ENCODE results near the gene CMTM8. TPM values are rescaled to one million over a fixed set of nuclear protein-coding genes. Genes with fewer than 3 reads are reported as not detected.
A peak's percentile ranks its signal among the peaks of the same experiment; 100 is the strongest.

CMTM8 gene
- total RNA-seq, 1 experiment from 2014 or later: 28.5 TPM

DNA sequence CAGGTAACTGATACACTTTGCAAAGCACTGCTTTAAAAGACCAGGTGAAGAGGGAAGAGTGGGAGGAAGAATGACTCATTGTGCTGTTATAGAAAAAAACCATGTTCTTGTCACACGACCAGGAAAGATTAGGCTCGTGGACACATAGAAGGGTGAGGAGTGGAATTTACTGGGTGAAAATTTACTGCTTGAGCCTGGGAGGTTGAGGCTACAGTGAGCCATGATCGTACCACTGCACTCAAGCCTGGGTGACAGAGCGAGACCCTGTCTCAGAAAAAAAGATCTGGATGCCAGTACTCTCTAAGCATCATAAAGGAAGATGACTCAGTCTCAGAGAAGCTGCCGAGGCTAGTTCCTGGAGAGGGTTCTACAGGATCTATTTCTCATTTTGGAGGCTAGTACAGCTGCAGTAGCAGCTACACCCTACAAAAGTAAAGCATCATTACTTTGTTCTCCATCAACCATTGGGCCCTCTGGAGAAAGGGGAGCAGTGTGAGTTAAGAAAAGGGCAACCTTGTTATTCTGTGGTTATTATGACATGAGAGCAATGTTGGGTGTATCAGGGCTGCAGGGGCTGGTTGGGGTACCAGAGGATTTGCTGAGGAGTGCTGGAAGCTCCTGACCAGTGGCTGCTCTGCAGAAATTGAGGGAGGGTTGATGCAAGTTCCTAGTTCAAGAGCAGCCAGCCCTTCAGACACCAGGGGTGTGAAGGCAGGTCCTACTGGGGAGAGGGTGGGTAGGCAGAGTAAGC is 75.4 kb downstream of the CMTM8 start:
- intact Hi-C loops (cut with micrococcal nuclease; ENCODE audit: unreplicated experiment): no loop called here
- Mint-ChIP-seq H3K9me3 (ENCODE audit: unreplicated experiment) (no peaks in the 10 kb centered on the region), H3K27me3 (ENCODE audit: insufficient read depth, unreplicated experiment) (no peaks in the 10 kb centered on the region), H3K4me3 (ENCODE audit: unreplicated experiment) (no peak overlapping the region), H3K36me3 (ENCODE audit: insufficient read depth, unreplicated experiment) (no peaks in the 10 kb centered on the region), H3K4me1 (ENCODE audit: low read depth, unreplicated experiment) (peaks cover 29% of the 10 kb centered on the region), H3K27ac (ENCODE audit: unreplicated experiment) (peak overlapping the region; percentile 28)
- Histone ChIP-seq H3K27me3 (replicated peaks; ENCODE audit: control insufficient read depth, insufficient read depth, low read length) (no peaks in the 10 kb centered on the region), H3K4me1 (peaks cover 25% of the 10 kb centered on the region), H3K9me3 (no peaks in the 10 kb centered on the region), H3K36me3 (ENCODE audit: control insufficient read depth, insufficient read depth, low read length) (no peaks in the 10 kb centered on the region), H3K4me3 (ENCODE audit: low read depth, low read length) (no peak overlapping the region)
- no peak for DNase-seq
- no TSS peak for BruUV-seq (replicated peaks)
- POLR2A ChIA-PET: no interaction called here
- TF ChIP-seq, protein P1, sequence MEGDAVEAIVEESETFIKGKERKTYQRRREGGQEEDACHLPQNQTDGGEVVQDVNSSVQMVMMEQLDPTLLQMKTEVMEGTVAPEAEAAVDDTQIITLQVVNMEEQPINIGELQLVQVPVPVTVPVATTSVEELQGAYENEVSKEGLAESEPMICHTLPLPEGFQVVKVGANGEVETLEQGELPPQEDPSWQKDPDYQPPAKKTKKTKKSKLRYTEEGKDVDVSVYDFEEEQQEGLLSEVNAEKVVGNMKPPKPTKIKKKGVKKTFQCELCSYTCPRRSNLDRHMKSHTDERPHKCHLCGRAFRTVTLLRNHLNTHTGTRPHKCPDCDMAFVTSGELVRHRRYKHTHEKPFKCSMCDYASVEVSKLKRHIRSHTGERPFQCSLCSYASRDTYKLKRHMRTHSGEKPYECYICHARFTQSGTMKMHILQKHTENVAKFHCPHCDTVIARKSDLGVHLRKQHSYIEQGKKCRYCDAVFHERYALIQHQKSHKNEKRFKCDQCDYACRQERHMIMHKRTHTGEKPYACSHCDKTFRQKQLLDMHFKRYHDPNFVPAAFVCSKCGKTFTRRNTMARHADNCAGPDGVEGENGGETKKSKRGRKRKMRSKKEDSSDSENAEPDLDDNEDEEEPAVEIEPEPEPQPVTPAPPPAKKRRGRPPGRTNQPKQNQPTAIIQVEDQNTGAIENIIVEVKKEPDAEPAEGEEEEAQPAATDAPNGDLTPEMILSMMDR (IDR thresholded peaks at IDR 0.05; ENCODE audit: insufficient read depth in 1 of 2, low read depth in 1 of 2, low read length in 1 of 2, severe bottlenecking in 1 of 2, unreplicated experiment in 1 of 2): no peak
- CTCF ChIA-PET: no interaction called here

DNA sequence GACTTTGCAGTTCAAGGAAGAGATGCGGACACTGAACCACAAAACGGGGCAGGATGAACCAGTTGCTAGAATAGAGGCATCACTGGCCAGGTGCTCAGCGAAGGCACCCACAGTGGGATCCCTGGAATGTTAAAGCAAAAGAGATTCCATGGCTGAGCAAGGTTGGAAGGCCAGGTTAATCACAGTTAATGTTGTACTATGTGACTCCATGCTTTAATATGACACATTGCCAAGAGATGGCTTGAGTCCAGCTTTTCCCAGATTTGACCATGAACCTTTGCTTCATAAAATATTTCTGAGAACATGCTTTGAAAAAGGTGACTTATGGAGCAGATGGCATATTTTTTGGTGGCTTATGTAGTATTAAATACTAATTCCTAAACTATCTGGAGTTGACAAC is 77.0 kb downstream of the CMTM8 start:
- Mint-ChIP-seq H3K9me3 (ENCODE audit: unreplicated experiment) (no peaks in the 10 kb centered on the region), H3K27me3 (ENCODE audit: insufficient read depth, unreplicated experiment) (no peaks in the 10 kb centered on the region), H3K36me3 (ENCODE audit: insufficient read depth, unreplicated experiment) (no peaks in the 10 kb centered on the region), H3K4me3 (ENCODE audit: unreplicated experiment) (no peak overlapping the region), H3K27ac (ENCODE audit: unreplicated experiment) (no peak overlapping the region), H3K4me1 (ENCODE audit: low read depth, unreplicated experiment) (peaks cover 29% of the 10 kb centered on the region)
- no TSS peak for BruUV-seq (replicated peaks)
- Histone ChIP-seq H3K9me3 (no peaks in the 10 kb centered on the region), H3K4me3 (ENCODE audit: low read depth, low read length) (no peak overlapping the region), H3K27me3 (replicated peaks; ENCODE audit: control insufficient read depth, insufficient read depth, low read length) (no peaks in the 10 kb centered on the region), H3K36me3 (ENCODE audit: control insufficient read depth, insufficient read depth, low read length) (no peaks in the 10 kb centered on the region), H3K4me1 (peaks cover 25% of the 10 kb centered on the region)
- ChIA-PET CTCF (no interaction called here), POLR2A (interaction anchor here (0.6 kb wide), 1 partner anchor 86 kb away, joined by 4 read pairs; no protein-coding TSS in a partner anchor)
- TF ChIP-seq, protein P1 (IDR thresholded peaks at IDR 0.05; ENCODE audit: insufficient read depth in 1 of 2, low read depth in 1 of 2, low read length in 1 of 2, severe bottlenecking in 1 of 2, unreplicated experiment in 1 of 2): no peak
- DNase-seq: no peak
- intact Hi-C loops (cut with micrococcal nuclease; ENCODE audit: unreplicated experiment): no loop called here

DNA sequence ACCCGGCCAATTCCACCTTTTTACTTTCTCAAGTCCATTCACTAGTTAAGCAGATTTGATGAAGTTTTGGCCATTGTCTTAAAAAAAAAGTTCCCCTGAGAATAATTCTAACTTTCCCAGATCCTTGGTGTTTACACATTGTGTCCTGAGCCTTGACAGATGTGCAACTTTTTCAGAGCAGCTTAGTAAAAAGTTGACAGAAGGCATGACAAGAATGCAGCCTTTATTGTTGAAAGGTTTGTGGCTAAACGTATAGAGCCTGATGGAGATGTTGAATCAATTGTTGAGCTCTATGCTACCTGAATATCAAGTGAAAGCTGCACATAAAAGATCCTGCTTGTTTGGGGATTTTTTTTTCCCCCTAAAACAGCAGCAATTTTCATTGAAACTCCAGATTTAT is 77.8 kb downstream of the CMTM8 start:
- CTCF ChIA-PET: interaction anchor here (0.6 to 1.1 kb wide), 3 partner anchors 18 to 82 kb away, joined by 3 to 4 read pairs (median 3); no protein-coding TSS in a partner anchor
- Histone ChIP-seq H3K36me3 (ENCODE audit: control insufficient read depth, insufficient read depth, low read length) (no peaks in the 10 kb centered on the region), H3K4me3 (ENCODE audit: low read depth, low read length) (no peak overlapping the region), H3K27me3 (replicated peaks; ENCODE audit: control insufficient read depth, insufficient read depth, low read length) (no peaks in the 10 kb centered on the region), H3K9me3 (no peaks in the 10 kb centered on the region), H3K4me1 (peaks cover 25% of the 10 kb centered on the region)
- no TSS peak for BruUV-seq (replicated peaks)
- no peaks in the 10 kb centered on the region for H3K9me3 Mint-ChIP-seq (ENCODE audit: unreplicated experiment)
- POLR2A ChIA-PET: no interaction called here
- peaks cover 28% of the 10 kb centered on the region for H3K4me1 Mint-ChIP-seq (ENCODE audit: low read depth, unreplicated experiment)
- DNase-seq: no peak
- intact Hi-C loops (cut with micrococcal nuclease; ENCODE audit: unreplicated experiment): loop anchor here (2.0 kb wide), 1 partner anchor 30 kb away; no protein-coding TSS in a partner anchor
- no peak overlapping the region for H3K27ac Mint-ChIP-seq (ENCODE audit: unreplicated experiment)
- TF ChIP-seq, protein P1 (IDR thresholded peaks at IDR 0.05; ENCODE audit: insufficient read depth in 1 of 2, low read depth in 1 of 2, low read length in 1 of 2, severe bottlenecking in 1 of 2, unreplicated experiment in 1 of 2): no peak
- no peak overlapping the region for H3K4me3 Mint-ChIP-seq (ENCODE audit: unreplicated experiment)
- no peaks in the 10 kb centered on the region for H3K36me3 Mint-ChIP-seq (ENCODE audit: insufficient read depth, unreplicated experiment)
- no peaks in the 10 kb centered on the region for H3K27me3 Mint-ChIP-seq (ENCODE audit: insufficient read depth, unreplicated experiment)
